K562 (cell line): ENCODE results near the gene TUBB2A. TPM values are rescaled to one million over a fixed set of nuclear protein-coding genes. Genes with fewer than 3 reads are reported as not detected.
A peak's percentile ranks its signal among the peaks of the same experiment; 100 is the strongest.

Source experiments
- CCNT2 ChIP-seq: IDR thresholded peaks from 2 replicates; pipeline ENCODE4 v1.6.1; 2011; ENCODE audit warnings: borderline replicate concordance, low read depth, mild to moderate bottlenecking, moderate library complexity, mixed read lengths, low read length; ENCODE audit not compliant: insufficient read length; ENCODE audit errors: extremely low read depth
- ELF1 ChIP-seq: fragments of 200-800 bp; sonication (Bioruptor generic); IDR thresholded peaks from 2 replicates; pipeline ENCODE4 v1.6.1; 2016; ENCODE audit warnings: missing genetic modification characterization, missing compliant biosample characterization
- FOXM1 ChIP-seq, 2 experiments: fragments of 450-650 bp in 1 of 2; sonication (generic) in 1 of 2; formaldehyde crosslinking in 1 of 2; IDR thresholded peaks; 2 replicates each; pipeline versions ENCODE4 v1.6.1 to v1.9.0; 2017 to 2022; ENCODE audit warnings: low read depth in 2 of 2, mild to moderate bottlenecking in 2 of 2, missing genetic modification reagents in 1 of 2, moderate library complexity in 1 of 2
- KAT8 ChIP-seq: fragments of 450-650 bp; IDR thresholded peaks from 2 replicates; pipeline ENCODE4 v1.6.1; 2016; ENCODE audit warnings: low read depth, mild to moderate bottlenecking
- MXI1 ChIP-seq: IDR thresholded peaks from 2 replicates; pipeline ENCODE4 v1.6.1; 2011; ENCODE audit warnings: low read depth, mild to moderate bottlenecking, improper control_type of control experiment, low read length
- MYC ChIP-seq, 2 experiments: fragments of 250-450 bp in 1 of 2; sonication (Bioruptor Pico) in 1 of 2; IDR thresholded peaks; 2 replicates each; pipeline versions ENCODE4 v1.5.1 to v1.6.1; 2012 to 2021; ENCODE audit warnings: low read depth in 2 of 2, borderline replicate concordance in 1 of 2, improper control_type of control experiment in 1 of 2, low read length in 1 of 2, mild to moderate bottlenecking in 1 of 2, moderate library complexity in 1 of 2
- POLR2AphosphoS2 ChIP-seq: IDR thresholded peaks from 2 replicates; pipeline ENCODE4 v1.6.1; 2012; ENCODE audit warnings: low read length, improper control_type of control experiment
- TEAD1 ChIP-seq, 2 experiments: fragments of 450-650 bp in 1 of 2; sonication (generic) in 1 of 2; formaldehyde crosslinking; IDR thresholded peaks; 2 replicates each; pipeline versions ENCODE4 v1.4.0 to v1.8.0; 2020 to 2022; ENCODE audit warnings: mild to moderate bottlenecking in 2 of 2, missing genetic modification reagents in 1 of 2
- ZKSCAN1 ChIP-seq: fragments of 150-350 bp; IDR thresholded peaks from 2 replicates; pipeline ENCODE4 v1.6.1; 2016; ENCODE audit warnings: low read depth, low read length
- ZNF3 ChIP-seq: fragments of 250-450 bp; sonication (Bioruptor Pico); IDR thresholded peaks from 2 replicates; pipeline ENCODE4 v1.5.0; 2021; ENCODE audit warnings: mild to moderate bottlenecking, moderate library complexity
- polyA plus RNA-seq, 8 experiments: library from polyadenylated mRNA; depleted of rRNA in 4 of 8; stranded (reverse) in 5 of 8; unstranded in 3 of 8; fragments of >200 nt; fragmentation: Nextera tagmentation in 2 of 8; fragmentation: Illumina TruSeq in 1 of 8; extraction: Ambion mirVana in 2 of 8; extraction: Trizol in 1 of 8; gene quantifications; 2 replicates each; pipeline versions ENCODE4 v1.2.1 to v1.2.3, GENCODE V29; 2011 to 2014; ENCODE audit warnings: inconsistent platforms in 1 of 8, missing spikeins in 1 of 8
- total RNA-seq, 7 experiments: library from RNA; depleted of rRNA in 6 of 7; stranded (reverse); fragments of >200 nt in 6 of 7; fragmentation: Illumina TruSeq in 2 of 7; extraction: Trizol in 2 of 7; gene quantifications; 2 replicates each; pipeline versions ENCODE4 v1.2.1 to v1.2.3, GENCODE V29; 2011 to 2021; ENCODE audit warnings: low replicate concordance in 1 of 7
- TF ChIP-seq, protein P1 (sequence below), 2 experiments: IDR thresholded peaks in 1 of 2; conservative IDR thresholded peaks in 1 of 2; 2 replicates each; pipeline ENCODE4 v1.6.1; 2016; ENCODE audit warnings: low read depth in 2 of 2, mild to moderate bottlenecking in 1 of 2, missing compliant biosample characterization in 1 of 2, missing genetic modification characterization in 1 of 2, moderate library complexity in 1 of 2
- TF ChIP-seq, protein P2 (sequence below): sonication (generic); formaldehyde crosslinking; IDR thresholded peaks from 2 replicates; pipeline ENCODE4 v1.8.0; 2023; ENCODE audit warnings: mild to moderate bottlenecking, missing genetic modification reagents
- TF ChIP-seq, protein P3 (sequence below): fragments of 250-450 bp; sonication (Bioruptor Pico); IDR thresholded peaks from 2 replicates; pipeline ENCODE4 v1.8.0; 2021; ENCODE audit warnings: moderate library complexity, mild to moderate bottlenecking, inconsistent platforms
- TF ChIP-seq, protein P4 (sequence below): fragments of 250-450 bp; sonication (Bioruptor Pico); IDR thresholded peaks from 2 replicates; pipeline ENCODE4 v1.4.0; 2020; ENCODE audit warnings: borderline replicate concordance
- TF ChIP-seq, protein P5 (sequence below): fragments of 450-650 bp; formaldehyde crosslinking; IDR thresholded peaks from 2 replicates; pipeline ENCODE4 v1.4.0; 2020; ENCODE audit warnings: mild to moderate bottlenecking, moderate library complexity

TUBB2A gene
- total and polyA plus RNA-seq, 9 of the 15 experiments (the other 6 are each of a cell fraction or from before 2014, with no cell fraction given), result 3.6 to 92.1 (median 45.6) TPM

DNA sequence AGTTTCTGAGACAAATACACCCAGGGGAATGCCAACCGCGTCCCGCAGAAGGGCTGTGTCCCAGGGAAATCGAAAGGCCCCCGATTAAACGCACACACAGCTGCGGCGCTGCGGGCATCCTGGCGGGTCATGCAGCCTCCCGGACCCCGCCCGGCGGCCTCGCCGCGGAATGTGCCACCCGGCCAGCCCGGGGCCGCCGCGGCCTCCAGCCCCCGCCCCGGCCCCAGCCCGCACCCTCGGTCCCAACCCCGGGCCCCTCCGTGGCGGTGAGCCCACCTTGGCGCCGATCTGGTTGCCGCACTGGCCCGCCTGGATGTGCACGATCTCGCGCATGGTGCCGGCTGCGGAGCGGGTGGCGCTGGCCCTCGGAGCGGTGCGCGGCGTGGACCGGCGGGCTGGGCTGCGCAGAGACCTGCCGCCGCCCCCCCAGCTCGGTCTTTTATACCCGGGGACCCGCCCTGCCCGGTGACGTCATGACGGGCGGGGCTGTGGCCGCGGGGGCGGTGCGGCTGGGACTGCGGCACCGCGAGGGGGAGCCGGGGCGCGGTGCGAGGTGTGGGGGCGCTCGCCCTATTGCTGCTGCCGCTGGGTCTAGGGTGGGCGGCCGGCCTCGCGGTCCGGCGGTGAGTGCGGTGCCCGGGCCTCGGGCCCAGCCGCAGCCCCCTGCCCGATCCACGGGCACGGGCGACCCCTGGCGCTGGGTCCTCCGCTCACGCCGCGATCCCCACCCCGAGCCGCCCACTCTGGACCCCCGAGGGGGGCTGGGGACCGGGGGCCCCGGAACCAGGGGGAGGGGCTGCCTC, at the start of gene TUBB2A (continued):
- TF ChIP-seq, protein P1, sequence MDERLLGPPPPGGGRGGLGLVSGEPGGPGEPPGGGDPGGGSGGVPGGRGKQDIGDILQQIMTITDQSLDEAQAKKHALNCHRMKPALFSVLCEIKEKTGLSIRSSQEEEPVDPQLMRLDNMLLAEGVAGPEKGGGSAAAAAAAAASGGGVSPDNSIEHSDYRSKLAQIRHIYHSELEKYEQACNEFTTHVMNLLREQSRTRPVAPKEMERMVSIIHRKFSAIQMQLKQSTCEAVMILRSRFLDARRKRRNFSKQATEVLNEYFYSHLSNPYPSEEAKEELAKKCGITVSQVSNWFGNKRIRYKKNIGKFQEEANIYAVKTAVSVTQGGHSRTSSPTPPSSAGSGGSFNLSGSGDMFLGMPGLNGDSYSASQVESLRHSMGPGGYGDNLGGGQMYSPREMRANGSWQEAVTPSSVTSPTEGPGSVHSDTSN (CRISPR knock-in tag; IDR thresholded peaks at IDR 0.05; ENCODE audit: low read depth), result no peak
- TF ChIP-seq, protein P1 (tag; conservative IDR thresholded peaks at IDR 0.05; ENCODE audit: low read depth), result no peak
- TF ChIP-seq FOXM1 (IDR thresholded peaks at IDR 0.05; ENCODE audit: low read depth) (no peak), FOXM1 (CRISPR knock-in tag; IDR thresholded peaks at IDR 0.05; ENCODE audit: low read depth) (peak; percentile 85; the same call in 1 of the 2 replicates), MXI1 (peak; percentile 58; the same call in 1 of the 2 replicates), TEAD1 (CRISPR knock-in tag; IDR thresholded peaks at IDR 0.05) (peak in 1 of 2 experiments; percentile 71; a peak in 2 of 4 replicates), KAT8 (no peak), ZKSCAN1 (0 out of 2 replicates have a peak, but pooled peaks have one; percentile 19), ZNF3 (CRISPR knock-in tag) (no peak), CCNT2 (peak; percentile 95), ELF1 (no peak; the same call in 1 of the 2 replicates), MYC (IDR thresholded peaks at IDR 0.05; ENCODE audit: low read depth, low read length) (peak; percentile 64), MYC (CRISPR knock-in tag; IDR thresholded peaks at IDR 0.05; ENCODE audit: borderline replicate concordance, low read depth) (no peak), POLR2AphosphoS2 (no peak)
- TF ChIP-seq, protein P2, sequence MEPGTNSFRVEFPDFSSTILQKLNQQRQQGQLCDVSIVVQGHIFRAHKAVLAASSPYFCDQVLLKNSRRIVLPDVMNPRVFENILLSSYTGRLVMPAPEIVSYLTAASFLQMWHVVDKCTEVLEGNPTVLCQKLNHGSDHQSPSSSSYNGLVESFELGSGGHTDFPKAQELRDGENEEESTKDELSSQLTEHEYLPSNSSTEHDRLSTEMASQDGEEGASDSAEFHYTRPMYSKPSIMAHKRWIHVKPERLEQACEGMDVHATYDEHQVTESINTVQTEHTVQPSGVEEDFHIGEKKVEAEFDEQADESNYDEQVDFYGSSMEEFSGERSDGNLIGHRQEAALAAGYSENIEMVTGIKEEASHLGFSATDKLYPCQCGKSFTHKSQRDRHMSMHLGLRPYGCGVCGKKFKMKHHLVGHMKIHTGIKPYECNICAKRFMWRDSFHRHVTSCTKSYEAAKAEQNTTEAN, result peak; percentile 71; the same call in 1 of the 2 replicates
- TF ChIP-seq, protein P3, sequence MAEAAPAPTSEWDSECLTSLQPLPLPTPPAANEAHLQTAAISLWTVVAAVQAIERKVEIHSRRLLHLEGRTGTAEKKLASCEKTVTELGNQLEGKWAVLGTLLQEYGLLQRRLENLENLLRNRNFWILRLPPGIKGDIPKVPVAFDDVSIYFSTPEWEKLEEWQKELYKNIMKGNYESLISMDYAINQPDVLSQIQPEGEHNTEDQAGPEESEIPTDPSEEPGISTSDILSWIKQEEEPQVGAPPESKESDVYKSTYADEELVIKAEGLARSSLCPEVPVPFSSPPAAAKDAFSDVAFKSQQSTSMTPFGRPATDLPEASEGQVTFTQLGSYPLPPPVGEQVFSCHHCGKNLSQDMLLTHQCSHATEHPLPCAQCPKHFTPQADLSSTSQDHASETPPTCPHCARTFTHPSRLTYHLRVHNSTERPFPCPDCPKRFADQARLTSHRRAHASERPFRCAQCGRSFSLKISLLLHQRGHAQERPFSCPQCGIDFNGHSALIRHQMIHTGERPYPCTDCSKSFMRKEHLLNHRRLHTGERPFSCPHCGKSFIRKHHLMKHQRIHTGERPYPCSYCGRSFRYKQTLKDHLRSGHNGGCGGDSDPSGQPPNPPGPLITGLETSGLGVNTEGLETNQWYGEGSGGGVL, result no peak
- TF ChIP-seq, protein P4, sequence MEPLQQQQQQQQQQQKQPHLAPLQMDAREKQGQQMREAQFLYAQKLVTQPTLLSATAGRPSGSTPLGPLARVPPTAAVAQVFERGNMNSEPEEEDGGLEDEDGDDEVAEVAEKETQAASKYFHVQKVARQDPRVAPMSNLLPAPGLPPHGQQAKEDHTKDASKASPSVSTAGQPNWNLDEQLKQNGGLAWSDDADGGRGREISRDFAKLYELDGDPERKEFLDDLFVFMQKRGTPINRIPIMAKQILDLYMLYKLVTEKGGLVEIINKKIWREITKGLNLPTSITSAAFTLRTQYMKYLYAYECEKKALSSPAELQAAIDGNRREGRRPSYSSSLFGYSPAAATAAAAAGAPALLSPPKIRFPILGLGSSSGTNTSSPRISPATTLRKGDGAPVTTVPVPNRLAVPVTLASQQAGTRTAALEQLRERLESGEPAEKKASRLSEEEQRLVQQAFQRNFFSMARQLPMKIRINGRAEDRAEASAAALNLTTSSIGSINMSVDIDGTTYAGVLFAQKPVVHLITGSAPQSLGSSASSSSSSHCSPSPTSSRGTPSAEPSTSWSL (CRISPR knock-in tag), result no peak
- TF ChIP-seq, protein P5, sequence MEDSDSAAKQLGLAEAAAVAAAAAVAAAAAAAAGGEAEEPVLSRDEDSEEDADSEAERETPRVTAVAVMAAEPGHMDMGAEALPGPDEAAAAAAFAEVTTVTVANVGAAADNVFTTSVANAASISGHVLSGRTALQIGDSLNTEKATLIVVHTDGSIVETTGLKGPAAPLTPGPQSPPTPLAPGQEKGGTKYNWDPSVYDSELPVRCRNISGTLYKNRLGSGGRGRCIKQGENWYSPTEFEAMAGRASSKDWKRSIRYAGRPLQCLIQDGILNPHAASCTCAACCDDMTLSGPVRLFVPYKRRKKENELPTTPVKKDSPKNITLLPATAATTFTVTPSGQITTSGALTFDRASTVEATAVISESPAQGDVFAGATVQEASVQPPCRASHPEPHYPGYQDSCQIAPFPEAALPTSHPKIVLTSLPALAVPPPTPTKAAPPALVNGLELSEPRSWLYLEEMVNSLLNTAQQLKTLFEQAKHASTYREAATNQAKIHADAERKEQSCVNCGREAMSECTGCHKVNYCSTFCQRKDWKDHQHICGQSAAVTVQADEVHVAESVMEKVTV, result 0 out of 2 replicates have a peak, but pooled peaks have one; percentile 6
